GM23338 (cell line): Measurements from ENCODE around the gene YTHDC2. TPM values are rescaled to one million over a fixed set of nuclear protein-coding genes. Genes with fewer than 3 reads are reported as not detected.

Source experiments
- ATAC-seq: fragments of 200-7000 bp; cut with Tn5 transposase; 3 replicates; pipeline ENCODE4 v1.9.1; 2020
- DNase-seq: peaks from one replicate; pipeline ENCODE4 v3.0.0-alpha.2; 2015; ENCODE audit warnings: low spot score
- H2AFZ ChIP-seq: fragments of 200-600 bp; sonication (generic); 2 replicates; pipeline ENCODE4 v1.8.0; 2016; ENCODE audit warnings: antibody characterized with exemption, mild to moderate bottlenecking, moderate library complexity
- H3F3A ChIP-seq: fragments of 200-600 bp; sonication (generic); replicated peaks from 2 replicates; pipeline ENCODE4 v1.8.0; 2017; ENCODE audit warnings: antibody characterized with exemption, mixed run types, low read depth
- H3K27ac ChIP-seq: fragments of 200-600 bp; sonication (generic); 2 replicates; pipeline ENCODE4 v1.6.1; 2016; ENCODE audit warnings: low read depth
- H3K27me3 ChIP-seq: fragments of 200-600 bp; sonication (generic); 2 replicates; pipeline ENCODE4 v1.8.0; 2016; ENCODE audit warnings: mild to moderate bottlenecking, mixed run types, moderate library complexity; ENCODE audit not compliant: insufficient read depth
- H3K36me3 ChIP-seq: fragments of 200-600 bp; sonication (generic); 2 replicates; pipeline ENCODE4 v1.8.0; 2016; ENCODE audit warnings: mild to moderate bottlenecking; ENCODE audit not compliant: insufficient read depth
- H3K4me1 ChIP-seq: fragments of 200-600 bp; sonication (generic); 2 replicates; pipeline ENCODE4 v1.8.0; 2016; ENCODE audit warnings: mild to moderate bottlenecking, moderate library complexity; ENCODE audit not compliant: insufficient read depth
- H3K4me2 ChIP-seq: fragments of 200-600 bp; sonication (generic); 2 replicates; pipeline ENCODE4 v1.7.1; 2017; ENCODE audit warnings: mixed run types
- H3K4me3 ChIP-seq: fragments of 200-600 bp; sonication (generic); 2 replicates; pipeline ENCODE4 v1.6.1; 2016; ENCODE audit warnings: mixed run types
- H3K79me2 ChIP-seq: fragments of 200-600 bp; sonication (generic); replicated peaks from 2 replicates; pipeline ENCODE4 v1.8.0; 2017; ENCODE audit warnings: mild to moderate bottlenecking; ENCODE audit not compliant: insufficient read depth
- H3K9me2 ChIP-seq: fragments of 200-600 bp; sonication (generic); 2 replicates; pipeline ENCODE4 v1.8.0; 2017; ENCODE audit not compliant: insufficient read depth
- H4K20me1 ChIP-seq: fragments of 200-600 bp; sonication (generic); replicated peaks from 2 replicates; pipeline ENCODE4 v1.8.0; 2017; ENCODE audit warnings: mild to moderate bottlenecking; ENCODE audit not compliant: insufficient read depth
- H3K27ac Mint-ChIP-seq: 2 replicates; pipeline ENCODE4 v1.8.0; 2020; ENCODE audit warnings: inconsistent platforms, mild to moderate bottlenecking, moderate library complexity, mixed read lengths
- H3K27me3 Mint-ChIP-seq: 3 replicates; pipeline ENCODE4 v1.8.0; 2022; ENCODE audit warnings: low read depth, mild to moderate bottlenecking, moderate library complexity, mixed read lengths, inconsistent platforms; ENCODE audit not compliant: insufficient read depth, poor library complexity
- H3K36me3 Mint-ChIP-seq: 3 replicates; pipeline ENCODE4 v1.8.0; 2021; ENCODE audit warnings: low read depth, mild to moderate bottlenecking, inconsistent platforms, moderate library complexity, mixed read lengths
- H3K4me1 Mint-ChIP-seq: 3 replicates; pipeline ENCODE4 v1.8.0; 2020; ENCODE audit warnings: mild to moderate bottlenecking, inconsistent platforms, mixed read lengths
- H3K4me3 Mint-ChIP-seq: 3 replicates; pipeline ENCODE4 v1.8.0; 2021; ENCODE audit warnings: moderate library complexity, mild to moderate bottlenecking, inconsistent platforms, mixed read lengths
- H3K9me3 Mint-ChIP-seq: 3 replicates; pipeline ENCODE4 v1.8.0; 2020; ENCODE audit warnings: moderate library complexity, mild to moderate bottlenecking, inconsistent platforms, mixed read lengths
- CREB1 ChIP-seq: fragments of 250-450 bp; sonication (Bioruptor Pico); IDR thresholded peaks from 2 replicates; pipeline ENCODE4 v1.5.0; 2020; ENCODE audit warnings: low read depth, mild to moderate bottlenecking, moderate library complexity
- CTCF ChIP-seq, 2 experiments: fragments of 200-600 bp in 1 of 2; sonication (generic) in 1 of 2; conservative IDR thresholded peaks; 2 replicates each; pipeline versions ENCODE4 v1.5.1 to v1.6.1; 2016 to 2017; ENCODE audit warnings: antibody characterized with exemption in 2 of 2, low read depth in 2 of 2, mild to moderate bottlenecking in 2 of 2, moderate library complexity in 1 of 2
- ETS1 ChIP-seq: IDR thresholded peaks from 2 replicates; pipeline ENCODE4 v1.6.1; 2016; ENCODE audit warnings: antibody characterized with exemption
- EZH2 ChIP-seq: fragments of 200-600 bp; sonication (generic); IDR thresholded peaks from one replicate; pipeline ENCODE4 v1.8.0; 2017; ENCODE audit warnings: antibody characterized with exemption, mild to moderate bottlenecking, low read depth; ENCODE audit not compliant: unreplicated experiment
- EZH2phosphoT487 ChIP-seq: fragments of 200-600 bp; sonication (generic); IDR thresholded peaks from one replicate; pipeline ENCODE4 v1.8.1; 2018; ENCODE audit warnings: antibody characterized with exemption; ENCODE audit not compliant: unreplicated experiment
- JUNB ChIP-seq: IDR thresholded peaks from one replicate; pipeline ENCODE4 v1.6.1; 2016; ENCODE audit warnings: antibody characterized with exemption; ENCODE audit not compliant: unreplicated experiment
- NANOG ChIP-seq: IDR thresholded peaks from 2 replicates; pipeline ENCODE4 v1.6.1; 2016; ENCODE audit warnings: antibody characterized with exemption, borderline replicate concordance
- POLR2AphosphoS5 ChIP-seq: IDR thresholded peaks from 2 replicates; pipeline ENCODE4 v1.6.1; 2016; ENCODE audit warnings: antibody characterized with exemption, low read depth
- REST ChIP-seq: IDR thresholded peaks from one replicate; pipeline ENCODE4 v1.6.1; 2018; ENCODE audit warnings: antibody characterized with exemption; ENCODE audit not compliant: unreplicated experiment
- STAT1 ChIP-seq: IDR thresholded peaks from one replicate; pipeline ENCODE4 v1.6.1; 2016; ENCODE audit warnings: antibody characterized with exemption; ENCODE audit not compliant: unreplicated experiment
- ZNF114 ChIP-seq: fragments of 250-450 bp; sonication (Bioruptor Pico); IDR thresholded peaks from 2 replicates; pipeline ENCODE4 v1.5.0; 2020; ENCODE audit warnings: mild to moderate bottlenecking, moderate library complexity
- ZNF331 ChIP-seq: fragments of 250-450 bp; sonication (Bioruptor Pico); IDR thresholded peaks from 2 replicates; pipeline ENCODE4 v1.5.0; 2020; ENCODE audit warnings: low read depth, mild to moderate bottlenecking, moderate library complexity
- ZNF462 ChIP-seq: fragments of 250-450 bp; sonication (Bioruptor Pico); IDR thresholded peaks from 2 replicates; pipeline ENCODE4 v1.5.0; 2020; ENCODE audit warnings: mild to moderate bottlenecking, moderate library complexity
- polyA plus RNA-seq: library from polyadenylated mRNA; unstranded; fragments of >200 nt; fragmentation: Nextera tagmentation; extraction: Ambion mirVana; gene quantifications from 2 replicates; pipeline ENCODE4 v1.2.1, GENCODE V29; 2016
- total RNA-seq: library from RNA; depleted of rRNA; stranded (reverse); fragments of >200 nt; shearing (Covaris generic); gene quantifications from 2 replicates; pipeline ENCODE4 v1.2.3, GENCODE V29; 2014

Gene YTHDC2
- total and polyA plus RNA-seq, 2 experiments from 2014 or later = 19.9 to 33.9 TPM

GRCh38 chr5:113641715-113642114 lies 128.2 kb downstream of the YTHDC2 start:
- TF ChIP-seq REST (no peak), JUNB (no peak), CREB1 (CRISPR knock-in tag) (no peak), EZH2 (no peak), ZNF114 (CRISPR knock-in tag) (no peak), ETS1 (no peak), ZNF462 (CRISPR knock-in tag) (no peak), POLR2AphosphoS5 (no peak), NANOG (no peak), STAT1 (no peak), ZNF331 (no peak), CTCF (conservative IDR thresholded peaks at IDR 0.05; ENCODE audit: low read depth in 2 of 2) (no peak), EZH2phosphoT487 (no peak)
- Histone ChIP-seq H3K27me3 (no peaks in the 10 kb centered on the region), H4K20me1 (no peaks in the 10 kb centered on the region), H3K4me3 (no peak overlapping the region), H3K79me2 (no peaks in the 10 kb centered on the region), H3K27ac (no peak overlapping the region), H2AFZ (no peak overlapping the region), H3K4me2 (no peak overlapping the region), H3K9me2 (0 out of 2 replicates have a peak, but pooled peaks cover 6% of the 10 kb centered on the region), H3K4me1 (peaks cover 6% of the 10 kb centered on the region; the same call in 1 of the 2 replicates), H3K36me3 (no peaks in the 10 kb centered on the region), H3F3A (no peaks in the 10 kb centered on the region)
- no peak for DNase-seq
- no peaks in the 10 kb centered on the region; the same call in none of the 3 replicates for H3K9me3 Mint-ChIP-seq
- 0 out of 3 replicates have a peak, but pooled peaks cover 3% of the 10 kb centered on the region for H3K4me1 Mint-ChIP-seq
- H3K27me3 Mint-ChIP-seq = no peaks in the 10 kb centered on the region
- no peak for ATAC-seq
- no peak overlapping the region for H3K4me3 Mint-ChIP-seq
- H3K36me3 Mint-ChIP-seq = no peaks in the 10 kb centered on the region; the same call in 1 of the 3 replicates
- H3K27ac Mint-ChIP-seq = no peak overlapping the region
